Cardiac muscle cell (in vitro differentiated cells and primary cell): ENCODE data around the gene TNIK. TPM values are rescaled to one million over a fixed set of nuclear protein-coding genes. Genes with fewer than 3 reads are reported as not detected.
"Not testable (repeated sequence)": the region's sequence is repeated elsewhere in the genome, so short reads cannot be mapped to it uniquely, and the experiment has no call there.

Experiments
- DNase-seq, 2 donors: peaks; one replicate each; pipeline versions ENCODE4 v3.0.0 to v3.0.0-alpha.2; 2010 to 2017; ENCODE audit warnings: low read depth in 1 of 2, low spot score in 1 of 2
- H3K27ac ChIP-seq: fragments of 200-600 bp; sonication (generic); 2 replicates; pipeline ENCODE4 v1.5.1; 2016
- H3K27me3 ChIP-seq: fragments of 200-600 bp; sonication (generic); 2 replicates; pipeline ENCODE4 v1.6.0; 2016; ENCODE audit warnings: control low read depth
- H3K36me3 ChIP-seq: fragments of 200-600 bp; sonication (generic); 2 replicates; pipeline ENCODE4 v1.5.1; 2016; ENCODE audit warnings: control low read depth
- H3K4me1 ChIP-seq: fragments of 200-600 bp; sonication (generic); 2 replicates; pipeline ENCODE4 v1.8.1; 2017; ENCODE audit warnings: low read depth, mild to moderate bottlenecking, mixed run types
- H3K4me3 ChIP-seq: fragments of 200-600 bp; sonication (generic); 2 replicates; pipeline ENCODE4 v1.5.1; 2016; ENCODE audit warnings: mild to moderate bottlenecking
- H3K9me3 ChIP-seq: fragments of 200-600 bp; sonication (generic); 2 replicates; pipeline ENCODE4 v1.5.1; 2017; ENCODE audit warnings: low read depth, mild to moderate bottlenecking, control low read depth
- polyA plus RNA-seq: library from polyadenylated mRNA; unstranded; fragments of >200 nt; fragmentation: Nextera tagmentation; extraction: Ambion mirVana; gene quantifications from 2 replicates; pipeline ENCODE4 v1.2.1, GENCODE V29; 2016
- total RNA-seq: library from RNA; depleted of rRNA; stranded (reverse); fragments of >200 nt; gene quantifications from 2 replicates; pipeline ENCODE4 v1.2.3, GENCODE V29; 2016
- TF ChIP-seq, protein P1 (sequence below): IDR thresholded peaks from 2 replicates; pipeline ENCODE4 v1.5.1; 2012; ENCODE audit warnings: low read depth, mild to moderate bottlenecking, low read length

The TNIK gene
- total and polyA plus RNA-seq, 2 experiments from 2014 or later, result 32.8 to 55.1 TPM

- Histone ChIP-seq H3K36me3 (no peaks in the 10 kb centered on the region), H3K9me3 (no peaks in the 10 kb centered on the region), H3K27ac (no peak overlapping the region), H3K4me1 (peaks cover 35% of the 10 kb centered on the region), H3K4me3 (no peak overlapping the region), H3K27me3 (no peaks in the 10 kb centered on the region)
- TF ChIP-seq, protein P1, sequence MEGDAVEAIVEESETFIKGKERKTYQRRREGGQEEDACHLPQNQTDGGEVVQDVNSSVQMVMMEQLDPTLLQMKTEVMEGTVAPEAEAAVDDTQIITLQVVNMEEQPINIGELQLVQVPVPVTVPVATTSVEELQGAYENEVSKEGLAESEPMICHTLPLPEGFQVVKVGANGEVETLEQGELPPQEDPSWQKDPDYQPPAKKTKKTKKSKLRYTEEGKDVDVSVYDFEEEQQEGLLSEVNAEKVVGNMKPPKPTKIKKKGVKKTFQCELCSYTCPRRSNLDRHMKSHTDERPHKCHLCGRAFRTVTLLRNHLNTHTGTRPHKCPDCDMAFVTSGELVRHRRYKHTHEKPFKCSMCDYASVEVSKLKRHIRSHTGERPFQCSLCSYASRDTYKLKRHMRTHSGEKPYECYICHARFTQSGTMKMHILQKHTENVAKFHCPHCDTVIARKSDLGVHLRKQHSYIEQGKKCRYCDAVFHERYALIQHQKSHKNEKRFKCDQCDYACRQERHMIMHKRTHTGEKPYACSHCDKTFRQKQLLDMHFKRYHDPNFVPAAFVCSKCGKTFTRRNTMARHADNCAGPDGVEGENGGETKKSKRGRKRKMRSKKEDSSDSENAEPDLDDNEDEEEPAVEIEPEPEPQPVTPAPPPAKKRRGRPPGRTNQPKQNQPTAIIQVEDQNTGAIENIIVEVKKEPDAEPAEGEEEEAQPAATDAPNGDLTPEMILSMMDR, result no peak
- DNase-seq, result peak in 1 of 2 donors; percentile 32
Observed at GRCh38 chr3:171373711-171374110, 86.5 kb downstream of the TNIK start.

GRCh38 chr3:171372694-171373093, 87.5 kb downstream of the TNIK start:
- Histone ChIP-seq H3K4me3 (no peak overlapping the region), H3K9me3 (no peaks in the 10 kb centered on the region), H3K4me1 (peaks cover 35% of the 10 kb centered on the region), H3K27me3 (no peaks in the 10 kb centered on the region), H3K36me3 (no peaks in the 10 kb centered on the region), H3K27ac (no peak overlapping the region)
- TF ChIP-seq, protein P1, result no peak
- no peak for DNase-seq

GRCh38 chr3:171371354-171371753, 88.9 kb downstream of the TNIK start:
- H3K9me3 ChIP-seq, result no peaks in the 10 kb centered on the region
- H3K27me3 ChIP-seq, result no peaks in the 10 kb centered on the region
- H3K36me3 ChIP-seq, result no peaks in the 10 kb centered on the region
- peaks cover 27% of the 10 kb centered on the region for H3K4me1 ChIP-seq
- H3K27ac ChIP-seq, result no peak overlapping the region
- DNase-seq, result no peak
- TF ChIP-seq, protein P1, result no peak
- no peak overlapping the region for H3K4me3 ChIP-seq

DNA sequence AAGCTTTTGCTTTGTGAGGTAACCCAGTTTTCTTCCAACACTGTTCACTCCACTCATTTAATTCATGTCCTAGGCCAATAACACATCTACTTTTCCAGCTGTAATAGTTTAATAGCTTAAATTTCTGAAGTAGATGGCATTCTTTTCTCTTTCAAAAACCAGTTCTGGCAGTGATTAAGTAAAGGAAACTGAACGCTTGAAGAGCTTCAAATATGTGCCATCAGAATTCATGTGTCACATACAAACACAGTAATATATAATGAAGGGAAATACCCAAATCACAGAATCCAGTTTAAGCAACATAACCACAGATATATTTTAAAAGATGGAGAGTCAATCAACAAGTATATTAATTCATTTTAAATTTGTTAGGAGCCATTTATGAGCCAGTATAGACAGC, 91.0 kb downstream of the TNIK start:
- Histone ChIP-seq H3K36me3 (no peaks in the 10 kb centered on the region), H3K9me3 (no peaks in the 10 kb centered on the region), H3K4me3 (no peak overlapping the region), H3K27me3 (no peaks in the 10 kb centered on the region), H3K4me1 (peaks cover 8% of the 10 kb centered on the region), H3K27ac (no peak overlapping the region)
- TF ChIP-seq, protein P1, result no peak
- DNase-seq, result no peak

DNA sequence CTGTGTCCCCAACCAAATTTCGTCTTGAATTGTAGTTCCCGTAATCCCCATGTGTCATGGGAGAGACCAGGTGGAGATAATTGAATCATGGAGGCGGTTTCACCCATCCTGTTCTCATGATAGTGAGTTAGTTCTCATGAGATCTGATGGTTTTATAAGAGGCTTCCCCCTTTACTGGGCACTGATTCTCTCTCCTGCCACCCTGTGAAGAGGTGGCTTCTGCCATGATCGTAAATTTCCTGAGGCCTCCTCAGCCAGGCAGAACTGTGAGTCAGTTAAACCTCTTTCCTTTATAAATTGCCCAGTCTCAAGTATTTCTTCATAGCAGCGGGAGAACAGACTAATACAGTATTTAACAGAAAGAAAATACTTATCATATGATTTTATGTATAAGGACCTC, 93.5 kb downstream of the TNIK start:
- DNase-seq, H3K27me3 ChIP-seq, H3K36me3 ChIP-seq, H3K9me3 ChIP-seq, H3K27ac ChIP-seq, H3K4me3 ChIP-seq, H3K4me1 ChIP-seq: not testable (repeated sequence)

- peaks cover 10% of the 10 kb centered on the region for H3K4me1 ChIP-seq
- no peaks in the 10 kb centered on the region for H3K9me3 ChIP-seq
- no peak overlapping the region for H3K27ac ChIP-seq
- TF ChIP-seq, protein P1, result no peak
- no peaks in the 10 kb centered on the region for H3K27me3 ChIP-seq
- H3K4me3 ChIP-seq, result no peak overlapping the region
- no peak for DNase-seq
- no peaks in the 10 kb centered on the region for H3K36me3 ChIP-seq
Observed at GRCh38 chr3:171366043-171366442, 94.2 kb downstream of the TNIK start.
